CMK (cell line): ENCODE measurements around the gene CIDEC.
"Not testable (repeated sequence)": the region's sequence is repeated elsewhere in the genome, so short reads cannot be mapped to it uniquely, and the experiment has no call there.

Experiments used
- DNase-seq: peaks from one replicate; pipeline ENCODE4 v3.0.0-alpha.2; 2010; ENCODE audit warnings: low read depth

Gene CIDEC

DNA sequence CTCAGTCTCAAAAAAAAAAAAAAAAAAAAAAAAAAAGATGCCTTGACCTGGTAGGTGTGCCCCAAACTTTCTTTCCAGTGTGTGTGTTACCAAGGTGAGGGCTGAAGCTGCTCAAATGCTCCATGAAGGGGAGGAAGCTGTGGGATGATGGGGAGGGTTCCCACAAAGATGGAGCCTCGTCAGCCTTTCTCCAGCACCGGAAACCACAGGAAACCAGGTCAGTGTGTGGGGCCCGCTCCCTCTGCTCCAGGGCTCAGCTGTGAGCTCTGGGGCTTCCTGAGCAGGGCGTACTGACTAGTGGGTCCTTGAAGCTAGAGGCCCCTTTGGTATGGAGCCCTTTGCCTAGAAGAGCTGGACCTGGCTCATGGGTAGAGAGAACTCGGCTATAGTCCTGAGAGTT lies 21.9 kb upstream of the CIDEC start:
- peak; percentile 66 for DNase-seq

DNA sequence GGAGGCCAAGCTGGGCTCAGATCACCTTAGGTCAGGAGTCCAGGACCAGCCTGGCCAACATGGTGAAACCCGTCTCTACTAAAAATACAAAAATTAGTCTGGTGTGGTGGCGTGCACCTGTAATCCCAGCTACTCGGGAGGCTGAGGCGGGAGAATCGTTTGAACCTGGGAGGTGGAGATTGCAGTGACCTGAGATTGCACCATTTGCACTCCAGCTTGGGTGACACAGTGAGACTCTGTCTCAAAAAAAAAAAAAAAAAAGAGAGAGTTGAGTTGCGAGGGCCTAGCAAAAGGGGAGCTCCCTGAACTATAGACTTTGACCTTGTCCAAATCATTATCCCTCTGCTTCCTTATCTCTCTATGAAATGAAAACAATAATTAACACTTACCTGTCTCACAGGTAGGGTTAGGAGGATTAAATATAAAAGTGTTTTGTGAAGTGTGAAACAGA lies 20.9 kb upstream of the CIDEC start:
- DNase-seq: not testable (repeated sequence)

DNA sequence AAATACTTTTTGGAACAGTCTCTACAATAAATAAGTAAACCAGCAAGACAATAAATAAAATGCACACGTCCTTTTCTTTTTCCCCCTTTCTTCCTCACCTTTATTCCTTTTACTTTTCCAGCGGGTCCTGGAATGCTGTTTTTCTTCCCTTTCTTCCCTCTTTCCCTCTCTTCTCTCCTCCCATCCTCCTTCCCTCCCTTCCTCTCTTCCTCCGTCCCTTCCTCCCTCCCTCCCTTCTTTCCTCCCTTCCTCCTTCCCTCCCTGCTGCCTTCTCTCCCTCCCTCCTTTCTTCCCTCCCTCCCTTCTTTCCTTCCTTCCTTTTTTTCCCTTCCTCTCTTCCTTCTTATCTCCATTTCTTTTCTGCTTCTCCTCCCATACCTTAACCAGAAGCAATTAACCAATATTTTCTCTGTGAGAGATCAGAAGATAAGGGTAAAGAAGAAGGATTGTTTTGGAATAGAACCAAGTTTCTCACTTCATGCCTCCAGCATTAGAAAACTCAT lies 19.3 kb upstream of the CIDEC start:
- no peak for DNase-seq

DNA sequence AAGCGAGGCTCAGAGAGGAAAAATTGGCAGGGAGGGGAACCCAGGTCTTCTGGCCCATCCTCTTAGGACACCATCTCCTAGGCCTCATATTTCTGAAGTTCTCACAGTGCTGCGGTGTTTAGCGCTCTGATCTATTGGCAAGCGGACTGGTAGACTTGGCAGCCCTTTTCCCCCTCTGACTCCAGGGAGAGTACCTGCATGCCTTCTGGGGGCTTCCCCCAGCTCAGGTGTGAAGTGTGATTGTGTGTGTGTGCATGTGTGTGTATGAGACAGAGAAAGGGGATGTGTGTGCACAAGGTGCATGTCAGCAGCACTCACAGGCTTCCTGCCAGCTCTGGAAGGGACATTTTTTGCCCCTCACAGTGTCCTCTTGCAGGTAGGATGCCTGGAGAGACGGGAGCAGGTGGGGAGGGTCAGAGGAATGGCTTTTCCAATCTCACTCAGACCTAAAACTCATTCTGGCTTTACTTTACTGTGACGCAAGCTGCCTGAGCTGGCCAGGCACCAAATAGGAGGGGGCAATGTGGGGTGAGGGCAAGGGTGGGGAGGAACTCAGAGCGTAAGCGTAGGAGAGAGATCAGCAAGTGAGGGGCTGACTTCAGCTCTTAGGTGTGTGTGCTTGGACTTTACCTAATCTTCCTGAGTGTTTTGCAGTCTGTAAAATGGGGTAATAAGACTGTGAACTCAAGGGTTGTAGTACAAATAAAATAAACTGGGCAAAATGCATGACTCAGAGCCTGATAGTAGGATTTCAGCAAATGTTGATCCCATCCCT lies 18.6 kb upstream of the CIDEC start:
- no peak for DNase-seq

DNA sequence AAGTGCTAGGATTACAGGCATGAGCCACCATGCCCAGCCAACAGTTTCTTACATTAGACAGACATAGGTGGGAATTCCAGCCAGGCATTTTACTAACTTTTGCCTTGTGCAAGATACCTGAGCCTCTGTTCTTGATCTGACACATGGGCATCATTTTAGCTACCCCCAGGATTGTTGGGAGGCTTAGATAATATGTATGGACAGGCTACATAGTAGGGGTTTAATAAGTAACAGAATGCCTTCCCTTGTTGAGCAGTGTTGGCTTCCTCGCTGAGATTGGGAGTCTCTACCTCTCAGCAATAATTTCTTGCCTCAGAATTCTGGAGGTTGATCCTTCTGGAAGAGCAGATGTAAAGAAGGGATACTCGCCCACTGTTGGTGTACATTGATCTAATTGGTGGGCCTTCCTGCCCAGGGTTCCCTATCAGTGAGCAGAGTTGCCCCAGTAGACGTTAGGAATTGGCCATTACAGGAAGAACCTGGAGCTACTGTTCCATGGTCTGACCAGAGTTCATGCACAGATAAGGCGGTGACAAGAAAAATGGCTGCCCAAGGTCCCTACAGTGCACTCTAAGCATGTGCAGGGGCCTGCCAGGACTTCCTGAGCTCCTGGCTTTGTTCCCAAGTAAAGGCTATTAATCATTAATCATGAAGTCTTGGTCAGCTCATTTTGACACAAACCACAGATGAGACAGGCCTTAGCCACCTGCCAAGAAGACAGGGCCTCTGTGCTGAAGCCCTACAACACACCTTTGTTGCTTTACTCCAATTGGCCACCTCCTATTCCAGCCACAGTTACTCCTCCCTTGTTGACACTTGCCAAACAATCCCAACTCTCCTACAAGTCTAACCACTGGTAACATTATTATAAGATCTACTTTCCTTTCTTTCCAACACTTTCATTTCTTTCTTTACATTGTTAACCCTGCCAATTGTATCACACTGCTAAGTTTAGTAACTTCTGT lies 17.6 kb upstream of the CIDEC start:
- peak; percentile 70 for DNase-seq

DNA sequence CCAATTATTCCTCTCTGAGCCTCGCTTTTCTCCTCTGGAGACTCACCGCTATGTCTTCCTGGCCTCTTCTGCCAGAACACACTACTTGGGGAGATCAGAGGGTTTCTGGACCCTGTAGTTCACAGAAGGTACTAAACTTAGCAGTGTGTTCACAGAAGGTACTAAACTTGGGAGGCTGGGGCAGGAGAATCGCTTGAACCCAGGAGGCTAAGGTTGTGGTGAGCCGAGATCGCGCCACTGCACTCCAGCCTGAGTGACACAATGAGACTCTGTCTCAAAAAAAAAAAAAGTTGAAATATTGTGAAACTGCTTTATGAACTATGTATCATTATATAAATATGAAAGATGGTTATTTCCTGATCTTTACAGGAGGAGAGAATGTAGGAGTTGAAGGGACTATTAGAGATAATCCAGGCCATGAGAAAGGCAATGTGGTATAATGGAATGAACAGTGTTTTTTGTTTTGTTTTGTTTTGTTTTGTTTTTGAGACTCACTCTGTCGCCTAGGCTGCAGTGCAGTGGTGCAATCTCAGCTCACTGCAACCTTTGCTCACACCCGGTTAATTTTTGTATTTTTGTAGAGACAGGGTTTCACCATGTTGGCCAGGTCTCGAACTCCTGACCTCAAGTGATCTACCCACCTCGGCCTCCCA lies 16.8 kb upstream of the CIDEC start:
- not testable (repeated sequence) for DNase-seq

DNA sequence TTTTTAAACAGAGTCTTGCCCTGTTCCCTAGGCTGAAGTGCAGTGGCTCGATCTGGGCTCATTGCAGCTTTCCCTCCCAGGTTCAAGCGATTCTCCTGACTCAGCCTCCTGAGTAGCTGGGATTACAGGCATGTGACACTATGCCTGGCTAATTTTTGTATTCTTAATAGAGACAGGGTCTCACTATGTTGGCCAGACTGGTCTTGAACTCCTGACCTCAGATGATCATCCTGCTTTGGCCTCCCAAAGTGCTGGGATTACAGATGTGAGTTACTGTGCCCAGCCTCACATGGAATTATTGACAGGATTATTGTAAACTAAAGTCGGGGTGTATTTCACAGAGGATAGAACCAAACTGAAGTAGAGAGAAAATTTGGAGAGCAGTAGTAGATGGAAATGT lies 15.7 kb upstream of the CIDEC start:
- not testable (repeated sequence) for DNase-seq

DNA sequence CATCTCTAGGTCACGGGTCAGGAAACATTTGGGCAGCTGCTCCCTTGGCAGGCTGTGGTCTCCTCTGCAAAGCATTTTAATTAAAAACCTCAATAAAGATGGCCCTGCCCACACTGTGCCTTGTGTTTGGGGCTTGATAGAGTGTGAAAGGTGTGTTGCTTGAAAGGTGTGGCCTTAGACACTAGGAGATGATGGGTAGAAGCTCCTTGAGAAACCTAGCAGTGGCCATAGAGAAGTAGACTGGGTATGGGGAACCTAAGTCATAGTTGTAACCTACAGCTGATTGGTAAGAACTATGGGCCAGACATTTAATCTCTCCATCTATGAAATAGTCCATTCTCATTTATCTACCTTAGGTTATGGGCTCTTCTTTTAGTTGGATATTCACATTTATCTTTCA lies 13.7 kb upstream of the CIDEC start:
- no peak for DNase-seq

DNA sequence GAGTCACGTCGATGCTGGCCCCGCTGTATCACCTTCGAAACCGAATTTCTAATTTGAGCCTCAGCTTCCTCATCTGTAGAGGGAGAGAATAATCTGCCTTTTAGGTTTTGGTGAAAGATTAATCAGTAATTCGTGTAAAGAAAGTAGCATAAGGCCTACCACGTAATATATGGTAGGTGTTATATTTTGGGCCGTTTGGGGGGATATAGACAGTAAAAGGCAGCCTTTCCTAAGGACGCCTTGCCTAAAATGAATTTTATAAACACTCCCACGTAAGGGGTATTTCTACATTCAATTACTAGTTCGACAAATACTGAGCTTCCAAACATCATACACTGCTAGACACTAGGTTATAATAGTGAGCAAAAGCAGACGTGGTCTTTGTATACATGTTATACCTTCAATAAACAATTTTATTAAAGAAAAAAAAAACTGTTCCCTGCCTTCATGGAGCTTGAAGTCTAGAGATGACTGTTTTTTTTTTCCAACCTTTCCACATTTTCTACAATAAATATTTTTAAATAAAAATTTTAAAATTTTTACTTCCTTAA lies 11.1 kb upstream of the CIDEC start:
- no peak for DNase-seq

DNA sequence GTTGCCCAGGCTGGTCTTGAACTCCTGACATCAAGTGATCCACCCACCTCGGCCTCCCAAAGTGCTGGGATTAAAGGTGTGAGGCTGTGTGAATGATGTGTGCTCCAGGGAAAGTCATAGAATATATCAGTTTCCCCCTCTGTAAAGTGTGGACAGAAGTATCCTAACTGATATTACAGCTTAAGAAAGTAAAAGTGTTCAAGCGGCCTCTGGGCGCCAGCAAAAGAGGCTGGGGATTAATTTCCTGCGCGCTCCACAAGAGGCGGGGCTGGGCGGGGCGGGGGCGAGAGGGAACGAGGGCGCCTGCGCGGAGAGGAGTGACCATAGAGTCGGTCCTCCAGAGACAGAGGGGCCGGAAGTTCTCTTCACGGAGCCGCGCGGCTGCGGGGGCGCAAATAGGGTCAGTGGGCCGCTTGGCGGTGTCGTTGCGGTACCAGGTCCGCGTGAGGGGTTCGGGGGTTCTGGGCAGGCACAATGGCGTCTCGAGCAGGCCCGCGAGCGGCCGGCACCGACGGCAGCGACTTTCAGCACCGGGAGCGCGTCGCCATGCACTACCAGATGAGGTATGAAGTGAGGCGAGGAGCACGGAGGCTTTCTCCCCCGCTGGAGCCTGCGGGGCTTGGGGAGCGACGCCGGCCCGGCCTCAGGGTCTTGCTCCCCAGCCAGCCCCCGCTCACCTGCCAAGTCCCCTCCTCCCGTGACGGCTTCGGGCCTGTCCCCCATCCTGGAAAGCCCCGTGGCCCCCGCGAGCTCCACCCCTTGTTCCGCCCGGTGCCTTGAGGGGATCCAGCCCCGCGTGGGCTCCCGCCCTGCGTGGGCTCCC lies 10.4 kb upstream of the CIDEC start, which contains the start of gene JAGN1:
Gene JAGN1 (plus strand): TSS at position 362 of the 823 bp plus-strand sequence. CDS start 113 bp downstream, at position 475.
- DNase-seq: peak; percentile 78

DNA sequence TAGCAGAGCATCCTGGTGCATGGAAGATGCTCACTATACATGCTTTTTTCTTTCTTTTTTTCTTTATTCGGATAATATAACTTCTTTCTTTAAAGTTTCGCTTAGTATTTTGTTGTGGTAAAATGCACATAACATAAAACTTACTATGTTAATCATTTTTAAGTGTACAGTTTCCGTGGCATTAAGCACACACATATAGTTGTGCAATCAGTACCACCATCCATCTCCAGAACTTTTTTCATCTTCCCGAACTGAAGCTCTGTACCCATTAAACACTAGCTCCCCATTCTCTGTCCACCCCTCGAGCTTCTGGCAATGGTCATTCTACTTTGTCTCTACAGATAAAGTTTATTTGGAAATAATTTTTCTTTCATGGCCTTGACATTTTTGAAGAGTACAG lies 9.4 kb upstream of the CIDEC start:
- DNase-seq: no peak

DNA sequence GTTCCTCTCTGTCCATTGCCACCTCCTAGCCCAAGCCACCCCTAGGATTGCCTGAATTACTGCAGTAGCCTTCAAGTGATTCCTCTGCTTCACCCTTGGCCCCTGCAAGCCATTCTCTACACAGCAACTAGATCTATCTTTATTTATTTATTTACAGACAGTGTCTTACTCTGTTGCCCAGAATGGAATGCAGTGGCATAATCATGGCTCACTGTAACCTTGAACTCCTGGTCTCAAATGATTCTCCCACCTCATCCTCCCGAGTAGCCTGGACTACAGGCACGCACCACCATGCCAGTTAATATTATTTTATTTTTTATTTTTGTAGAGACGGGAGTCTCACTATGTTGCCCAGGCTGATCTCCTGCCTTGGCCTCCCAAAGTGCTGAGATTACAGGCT lies 8.5 kb upstream of the CIDEC start:
- DNase-seq: no peak

DNA sequence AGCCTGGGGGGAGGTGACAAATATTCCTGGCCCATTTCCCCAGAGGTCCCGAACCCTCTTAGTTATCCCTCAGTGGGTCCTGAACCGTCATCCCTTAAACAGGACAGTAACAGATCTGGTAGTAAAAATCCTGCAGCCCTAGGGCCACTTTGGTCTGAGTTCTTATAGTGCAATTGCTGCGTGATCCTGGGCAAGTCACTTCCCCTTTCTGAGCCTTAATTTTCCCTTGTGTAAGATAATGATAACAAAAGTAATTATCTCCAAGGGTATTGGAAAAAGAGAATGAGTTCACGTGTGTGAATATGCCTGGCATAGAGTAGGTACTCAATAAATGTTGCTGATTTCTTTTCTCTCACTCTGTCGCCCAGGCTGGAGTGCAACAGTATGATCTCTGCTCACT lies 7.4 kb upstream of the CIDEC start:
- DNase-seq: no peak

DNA sequence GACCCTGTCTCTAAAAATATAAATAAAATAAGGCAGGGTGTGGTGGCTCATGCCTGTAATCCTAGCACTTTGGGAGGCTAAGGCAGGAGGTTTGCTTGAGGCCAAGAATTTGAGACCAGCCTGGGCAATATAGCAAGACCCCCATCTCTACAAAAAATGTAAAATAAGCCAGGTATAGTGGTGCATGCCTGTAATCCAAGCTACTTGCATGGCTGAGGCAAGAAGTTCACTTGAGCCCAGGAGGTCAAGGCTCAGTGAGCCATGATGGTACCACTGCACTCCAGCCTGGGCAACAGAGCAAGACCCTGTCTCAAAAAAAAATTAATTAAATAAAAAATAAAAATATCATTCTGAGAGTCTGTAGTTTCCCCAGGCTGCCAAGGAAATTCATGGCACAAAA lies 6.3 kb upstream of the CIDEC start:
- DNase-seq: no peak

DNA sequence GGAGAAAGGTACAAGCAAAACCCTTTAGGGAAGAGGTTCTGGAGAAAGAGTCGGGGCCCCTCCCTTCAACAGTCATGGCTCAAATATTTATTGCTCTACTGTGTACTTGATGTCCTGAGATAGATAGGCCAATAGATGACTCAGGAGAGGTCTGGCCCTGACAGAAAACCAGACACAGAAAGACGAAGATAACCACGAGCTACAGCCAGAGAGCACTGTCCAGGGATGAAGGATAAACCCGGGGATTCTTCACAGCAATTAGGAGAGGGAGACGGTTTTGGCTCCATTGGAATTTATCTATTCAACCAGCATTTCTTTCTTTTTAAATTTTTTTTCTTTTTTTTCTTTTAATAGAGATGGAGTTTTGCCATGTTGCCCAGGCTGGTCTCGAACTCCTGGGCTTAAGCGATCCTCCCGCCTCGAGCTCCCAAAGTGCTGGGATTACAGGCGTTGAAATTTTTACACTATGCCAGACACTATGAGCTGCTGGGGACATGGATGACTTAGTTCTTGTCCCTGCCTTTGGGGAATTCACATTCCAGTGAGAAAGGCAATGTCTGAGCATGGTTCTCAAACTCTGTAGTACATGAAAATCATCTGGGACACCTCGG lies 4.6 kb upstream of the CIDEC start:
- no peak for DNase-seq

DNA sequence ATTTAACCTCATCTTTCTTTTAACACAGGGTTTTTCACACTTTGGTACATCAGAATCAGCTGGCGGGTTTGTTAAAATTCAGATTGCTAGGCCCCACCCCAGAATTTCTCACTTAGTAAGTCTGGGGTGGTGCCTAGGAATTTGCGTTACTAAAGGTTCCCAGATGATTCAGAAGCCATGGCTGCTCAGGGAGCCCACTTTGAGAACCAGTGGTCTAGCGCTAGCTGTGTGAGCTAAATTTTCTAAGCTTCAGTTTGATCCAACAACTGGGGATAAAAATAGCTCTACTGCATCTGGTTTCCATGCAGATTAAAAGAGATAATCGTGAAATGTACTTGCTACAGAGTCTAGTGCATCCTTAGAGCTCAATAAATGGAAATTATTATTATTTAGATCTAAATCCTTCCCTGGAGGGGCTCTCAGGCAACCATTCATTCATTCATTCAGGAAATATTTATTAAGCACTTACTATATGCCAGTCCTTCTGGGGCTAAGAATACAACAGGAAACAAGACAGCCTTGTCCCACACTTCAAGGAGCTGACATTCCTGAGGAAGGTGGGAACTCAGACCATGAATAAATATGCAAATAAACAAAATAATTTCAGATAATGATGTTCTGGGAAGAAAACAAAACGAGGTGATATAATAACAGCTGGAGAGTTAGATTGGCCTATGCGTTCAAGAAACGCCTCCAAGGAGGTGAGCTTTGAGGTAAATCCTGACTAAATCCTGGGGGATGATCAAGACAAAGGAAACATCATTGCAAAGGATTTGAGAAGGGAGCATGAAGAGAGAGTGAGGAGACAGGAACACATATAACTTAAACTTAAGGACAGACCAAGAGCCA lies 3.9 kb upstream of the CIDEC start:
- no peak for DNase-seq

DNA sequence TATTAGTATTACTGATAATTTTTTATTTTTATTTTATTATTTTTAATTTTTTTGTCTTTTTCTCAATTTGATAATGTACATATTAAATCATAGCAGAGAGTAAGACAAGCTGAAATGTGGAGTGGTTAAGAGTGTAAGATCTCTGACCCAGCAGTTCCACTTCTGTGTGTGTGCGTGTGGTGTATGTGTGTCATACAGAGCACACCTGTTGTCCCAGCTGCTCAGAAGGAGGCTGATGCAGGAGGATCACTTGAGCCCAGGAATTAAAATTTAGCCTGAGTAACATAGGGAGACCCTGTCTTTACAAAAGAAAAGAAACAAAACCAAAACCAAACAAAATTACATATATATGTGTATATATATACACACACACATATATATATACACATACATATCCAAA lies 1.4 kb upstream of the CIDEC start:
- no peak for DNase-seq

DNA sequence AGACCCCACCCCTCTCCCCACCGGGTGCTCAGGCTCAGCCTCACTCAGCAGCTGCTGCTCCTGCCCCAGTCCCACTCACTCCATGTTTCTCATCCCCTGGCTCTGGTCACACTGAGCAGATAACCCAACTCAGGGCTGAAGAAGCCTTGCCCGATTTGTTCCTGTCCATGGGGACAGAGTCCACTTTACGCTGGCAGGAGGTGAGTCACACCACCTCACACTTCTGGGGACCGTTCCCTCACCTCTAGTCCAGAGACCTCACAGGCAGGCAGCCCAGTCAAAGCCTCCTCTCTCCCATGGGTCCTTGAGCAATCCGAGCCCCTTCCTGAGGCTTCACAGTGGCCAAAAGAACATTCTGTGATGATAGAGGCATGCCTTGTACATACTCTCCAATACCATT lies 1.4 kb downstream of the CIDEC start:
- no peak for DNase-seq

DNA sequence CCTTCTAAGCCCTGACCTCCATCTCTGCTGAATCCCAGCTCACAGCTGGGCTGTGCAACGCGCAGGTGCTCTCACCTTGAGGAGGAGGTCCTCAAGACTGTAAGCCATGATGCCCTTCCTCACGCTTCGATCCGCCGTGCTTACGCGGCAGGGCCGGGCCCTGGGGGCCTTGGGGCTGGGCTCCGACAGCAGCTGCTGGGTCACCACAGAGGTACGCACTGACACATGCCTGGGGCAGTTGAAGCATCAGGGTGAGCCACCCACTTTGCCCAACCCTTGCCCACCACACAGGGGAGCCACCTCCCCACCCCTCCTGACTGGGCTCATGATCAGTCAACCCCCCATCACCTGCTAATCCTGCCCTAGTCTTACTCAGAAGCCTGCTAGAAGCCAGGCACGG lies 3.1 kb downstream of the CIDEC start:
- DNase-seq: no peak

DNA sequence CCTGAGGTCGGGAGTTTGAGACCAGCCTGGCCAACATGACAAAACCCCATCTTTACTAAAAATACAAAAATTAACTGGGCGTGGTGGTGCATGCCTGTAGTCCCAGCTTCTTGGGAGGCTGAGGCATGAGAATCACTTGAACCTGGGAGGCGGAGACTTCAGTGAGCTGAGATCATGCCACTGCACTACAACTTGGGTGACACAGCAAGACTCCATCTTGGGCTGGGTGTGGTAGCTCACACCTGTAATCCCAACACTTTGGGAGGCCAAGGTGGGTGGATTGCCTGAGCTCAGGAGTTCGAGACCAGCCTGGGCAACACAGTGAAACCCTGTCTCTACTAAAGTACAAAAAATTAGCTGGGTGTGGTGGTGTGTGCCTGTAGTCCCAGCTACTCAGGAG lies 3.8 kb downstream of the CIDEC start:
- DNase-seq: not testable (repeated sequence)
